SIG-M5 treated with dmso at 0.1 percent for 504 hours (cell line): ENCODE data around the gene SNCA.

Experiments
- DNase-seq: peaks from one replicate; lab custom pipeline; 2025; ENCODE audit not compliant: unreplicated experiment; lab: John Stamatoyannopoulos, UW

SNCA gene

DNA sequence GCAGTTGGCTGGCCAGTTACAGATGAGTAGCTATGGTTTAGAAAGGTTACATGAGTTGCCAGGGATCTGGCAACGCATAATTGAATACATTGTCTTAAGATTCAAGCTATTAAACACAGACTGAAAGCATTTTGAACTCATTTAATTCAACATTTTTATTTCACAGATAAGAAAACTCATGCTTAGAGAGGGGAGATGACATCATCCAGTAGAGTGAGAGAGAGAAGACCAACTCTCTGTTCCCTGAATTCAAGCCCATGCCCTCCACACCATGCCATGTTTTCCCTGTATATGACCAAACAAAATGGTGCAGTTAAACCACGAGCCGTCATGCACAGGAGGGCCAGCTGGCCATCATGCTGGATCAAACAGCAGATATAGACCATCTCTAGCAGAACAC is 22.6 kb downstream of the SNCA start:
- DNase-seq = no peak

DNA sequence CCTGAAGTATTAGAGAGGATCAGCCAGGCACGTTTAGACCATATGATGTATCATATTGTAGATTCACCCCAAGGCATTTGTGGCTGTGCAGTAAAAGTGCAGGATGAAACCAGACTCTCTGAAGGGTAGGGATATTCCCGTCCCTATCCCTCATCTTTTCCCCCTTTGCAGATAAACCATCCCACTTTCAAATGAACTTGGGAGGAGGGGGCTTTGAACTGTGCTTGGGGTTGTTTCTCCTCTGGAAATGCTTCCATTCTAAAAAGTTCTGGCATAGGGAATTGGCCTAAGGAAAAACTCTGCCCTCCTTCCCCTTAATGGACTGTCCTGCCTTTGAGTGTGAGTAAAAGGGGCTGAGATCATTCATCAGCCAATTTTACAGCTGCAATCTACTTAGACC is 23.8 kb downstream of the SNCA start:
- no peak for DNase-seq

DNA sequence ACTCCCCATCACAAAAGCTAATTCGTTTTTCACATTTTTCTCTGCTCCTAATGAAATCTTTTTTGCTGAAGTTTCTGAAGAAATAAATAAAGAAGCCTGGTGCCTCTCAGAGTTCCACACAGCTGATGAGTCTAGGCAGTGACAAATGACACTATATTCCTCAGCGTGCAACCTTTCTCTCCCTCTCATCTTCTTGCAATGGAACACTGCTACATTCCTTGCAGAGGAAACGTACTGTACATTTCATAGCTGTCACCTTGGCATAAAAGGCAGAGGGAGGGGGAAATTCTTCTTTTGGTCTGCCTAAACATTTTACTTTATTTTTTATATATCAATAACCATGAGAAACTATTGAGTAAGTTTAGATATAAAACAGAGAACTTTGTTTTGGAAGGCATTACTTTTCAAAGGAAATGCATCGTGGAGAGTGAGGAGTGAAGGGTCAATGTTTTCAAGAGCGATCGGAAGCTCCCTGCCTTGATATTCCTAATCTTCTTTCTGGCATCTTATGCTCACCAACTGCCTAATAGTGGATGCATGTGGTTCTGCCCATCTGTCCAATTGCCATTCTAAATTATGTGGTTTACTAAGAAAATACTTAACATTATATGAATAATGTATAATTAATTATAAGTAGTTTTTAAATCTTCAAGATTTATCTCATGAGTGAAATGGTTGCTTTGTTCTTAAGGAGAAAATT is 29.4 kb downstream of the SNCA start:
- no peak for DNase-seq

DNA sequence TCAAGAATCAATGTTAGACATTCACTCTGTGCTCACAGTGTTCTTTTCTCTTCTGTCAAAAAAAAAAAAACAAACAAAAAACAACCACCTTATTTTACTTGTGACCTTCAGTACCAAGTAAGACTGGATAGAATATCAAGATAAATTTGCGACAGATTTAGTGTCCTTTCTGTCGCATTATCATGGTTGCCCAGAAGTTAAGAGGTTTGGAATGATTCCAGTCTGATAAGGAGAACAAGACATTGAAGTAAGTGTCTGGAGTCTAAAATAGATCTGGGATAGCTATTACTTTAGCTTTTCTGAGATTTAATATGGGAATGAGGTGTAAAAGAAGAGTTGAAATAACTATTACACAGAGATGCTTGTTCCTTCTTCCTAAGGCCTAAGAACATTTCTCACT is 31.7 kb downstream of the SNCA start:
- DNase-seq = no peak

DNA sequence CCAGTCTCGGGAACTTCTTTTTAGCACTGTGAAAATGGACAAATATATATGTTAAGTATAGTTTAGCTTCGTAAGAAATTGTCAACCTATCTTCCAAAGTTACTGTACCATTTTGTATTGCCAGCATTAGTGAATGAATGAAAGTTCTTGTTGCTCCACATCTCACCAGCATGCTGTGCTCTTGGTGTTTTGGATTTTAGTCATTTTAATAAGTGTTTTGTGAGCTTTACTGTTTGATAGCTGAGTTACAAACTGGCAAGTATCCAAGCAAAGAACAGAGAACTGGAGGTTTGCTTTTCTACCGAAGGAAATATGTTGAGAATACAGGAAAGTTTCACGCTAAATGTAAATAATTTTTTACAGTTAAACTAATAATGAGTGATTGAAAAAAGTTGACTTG is 33.0 kb downstream of the SNCA start:
- DNase-seq = no peak

DNA sequence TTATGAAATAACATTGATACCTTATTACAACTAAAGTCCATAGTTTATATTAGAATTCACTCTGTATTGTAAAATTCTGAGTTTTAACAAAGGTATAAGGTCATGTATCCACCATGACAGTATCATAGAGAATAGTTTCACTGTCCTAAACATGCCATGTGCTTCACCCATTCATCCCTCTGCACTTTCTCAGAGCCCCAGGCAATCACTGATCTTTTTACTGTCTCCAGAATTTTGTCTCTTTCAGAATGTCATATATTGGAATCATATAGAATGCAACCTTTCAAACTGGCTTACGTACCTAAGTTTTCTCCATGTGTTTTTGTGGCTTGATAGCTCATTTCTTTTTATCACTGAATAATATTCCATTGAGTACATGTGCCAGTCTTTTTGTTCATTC is 33.9 kb downstream of the SNCA start:
- no peak for DNase-seq

DNA sequence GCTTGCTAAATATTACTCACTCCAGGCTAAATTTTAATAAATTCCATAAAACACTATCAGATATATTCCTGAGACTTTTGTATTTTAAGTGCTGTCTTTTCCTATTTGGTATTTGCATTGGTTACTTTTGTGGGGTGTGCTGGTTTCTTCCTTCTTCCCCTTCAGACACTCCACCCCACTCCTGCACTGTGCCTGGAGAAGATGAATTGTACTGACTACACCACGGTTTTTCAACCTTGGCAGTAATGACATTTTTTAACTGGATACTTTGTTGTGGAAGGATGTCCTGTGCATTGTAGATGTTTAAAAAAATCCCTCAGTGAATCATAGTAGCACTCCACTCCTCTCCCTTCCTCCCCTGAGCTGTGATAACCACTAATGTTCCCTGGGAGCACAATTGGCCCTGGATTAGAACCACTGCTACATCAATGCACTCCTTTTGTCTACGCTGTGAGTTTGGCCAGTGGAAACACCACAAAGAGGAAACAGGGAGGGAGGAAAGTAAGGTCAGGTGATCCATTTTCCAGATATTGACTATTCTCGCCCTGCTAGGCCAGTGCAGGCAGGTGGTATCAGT is 36.3 kb downstream of the SNCA start:
- no peak for DNase-seq

DNA sequence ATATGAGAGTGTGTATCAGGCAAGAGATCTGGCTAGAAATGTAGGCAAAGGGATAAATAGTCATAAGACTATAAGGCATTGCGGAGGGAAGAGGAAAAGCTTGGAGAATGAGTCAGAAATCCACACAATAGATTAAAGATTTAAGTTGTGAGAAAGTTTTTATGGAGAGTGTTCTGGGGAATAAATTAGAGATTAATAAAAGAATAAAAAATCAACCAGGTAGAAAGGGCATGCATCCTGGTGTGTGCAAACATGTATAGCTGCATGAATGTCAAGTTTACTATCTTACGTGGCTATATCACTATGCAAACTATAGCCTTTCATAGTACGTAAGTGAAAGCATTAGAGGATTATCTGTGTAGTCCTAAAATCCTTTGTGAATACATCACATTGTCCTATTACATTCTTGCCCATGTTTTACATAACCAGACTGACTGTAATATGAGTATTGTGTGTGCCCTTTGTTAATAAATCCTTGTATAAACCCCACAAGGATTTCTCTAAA is 36.9 kb downstream of the SNCA start:
- DNase-seq = no peak

DNA sequence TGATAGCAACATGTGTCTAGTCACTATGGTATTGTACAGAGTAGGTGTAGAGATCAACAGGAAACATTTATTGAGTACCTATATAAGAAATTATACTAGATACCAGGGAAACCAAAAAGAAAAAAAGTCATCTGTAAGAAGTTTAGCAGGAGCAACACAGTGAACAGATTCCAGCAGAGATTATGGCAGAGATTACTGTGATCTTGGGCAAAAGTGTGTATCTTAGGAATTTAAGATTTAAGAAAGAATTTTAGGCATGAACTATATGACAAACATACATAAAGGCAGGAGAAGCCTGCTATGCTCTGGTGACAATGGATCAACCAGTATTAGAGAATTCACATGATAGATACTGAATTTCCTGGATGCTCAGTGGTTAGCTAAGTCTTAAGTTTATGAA is 37.9 kb downstream of the SNCA start:
- no peak for DNase-seq

DNA sequence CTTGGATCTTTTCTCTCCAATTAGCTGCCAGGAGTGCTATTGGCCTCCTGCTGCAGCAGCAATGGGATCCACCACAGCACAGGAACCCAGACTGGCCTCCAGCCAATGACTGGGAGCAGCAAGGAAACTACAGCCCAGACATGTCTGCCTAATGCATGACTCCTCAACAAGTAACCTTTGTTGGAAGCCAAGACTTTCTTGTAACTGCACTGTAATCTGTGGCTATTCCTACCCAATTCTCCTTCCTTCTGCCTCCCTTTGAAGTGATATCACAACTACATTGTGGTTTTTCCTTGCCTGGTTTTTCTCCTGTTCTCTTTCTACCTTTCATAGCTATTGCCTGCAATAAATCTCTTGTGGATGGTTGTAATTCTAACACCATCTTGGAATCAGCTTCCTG is 39.8 kb downstream of the SNCA start:
- no peak for DNase-seq

DNA sequence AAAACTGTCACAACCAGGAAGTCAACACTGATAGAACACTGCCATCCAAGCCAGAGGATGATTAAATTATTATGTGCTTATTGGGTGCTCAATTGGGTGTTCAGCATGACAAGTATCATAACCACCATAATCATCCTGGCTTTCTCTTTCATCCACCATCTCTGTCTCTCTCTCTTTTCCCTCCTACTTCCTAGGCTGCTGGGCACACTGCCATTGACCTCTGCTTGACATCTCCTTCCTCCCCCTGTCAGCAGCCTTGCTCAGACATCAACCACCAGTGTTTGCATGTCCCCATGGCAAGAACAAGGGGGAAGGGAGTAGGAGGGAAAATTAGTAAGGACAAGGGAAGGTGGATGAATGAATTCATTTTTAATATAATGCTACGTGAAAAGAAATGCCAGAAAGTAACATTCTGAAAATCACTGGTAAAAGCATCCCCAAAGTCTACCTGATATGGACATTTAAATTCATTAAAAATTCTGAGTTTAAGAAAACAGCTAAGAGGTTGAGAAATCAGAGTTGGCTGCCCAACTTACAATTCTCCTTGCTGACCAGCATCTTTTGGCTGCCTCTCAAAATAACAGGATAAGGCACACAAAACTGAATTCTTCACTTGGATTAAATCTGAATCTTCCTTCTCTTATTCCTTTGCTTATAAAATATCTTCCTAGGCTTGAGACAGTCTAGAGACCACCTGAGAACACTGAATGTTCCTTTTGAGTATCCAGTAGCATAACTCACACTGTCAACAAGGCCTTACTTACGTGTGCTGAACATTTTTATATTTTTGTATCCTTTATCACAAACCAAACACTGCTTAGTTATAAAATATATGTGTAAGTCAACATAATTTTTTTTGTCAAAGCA is 48.5 kb downstream of the SNCA start:
- no peak for DNase-seq

DNA sequence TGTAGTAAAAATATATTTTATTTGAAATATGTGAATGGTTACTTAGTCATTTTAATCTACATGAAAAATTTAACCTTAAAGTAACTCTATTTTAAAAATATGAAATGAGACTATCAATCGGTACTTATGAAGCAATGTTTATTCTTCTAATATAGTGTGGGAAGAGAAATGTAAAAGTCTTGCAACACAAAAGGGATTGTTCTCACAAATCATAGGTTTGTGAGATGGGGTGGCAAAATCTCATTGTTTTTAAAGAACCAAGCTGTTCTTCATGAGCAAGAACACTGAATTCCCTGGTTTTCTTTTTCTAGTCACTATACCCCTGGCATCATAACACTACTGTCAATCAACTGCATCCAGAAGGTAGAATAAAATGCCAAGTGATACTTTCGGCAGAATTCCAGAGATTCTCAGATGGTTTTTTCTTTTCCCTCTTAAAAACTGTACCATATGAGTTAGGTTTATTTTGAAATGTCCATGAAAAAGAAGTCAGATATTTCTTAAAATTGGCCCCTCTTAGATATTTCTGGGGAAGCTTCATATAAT is 52.2 kb downstream of the SNCA start:
- DNase-seq = no peak

DNA sequence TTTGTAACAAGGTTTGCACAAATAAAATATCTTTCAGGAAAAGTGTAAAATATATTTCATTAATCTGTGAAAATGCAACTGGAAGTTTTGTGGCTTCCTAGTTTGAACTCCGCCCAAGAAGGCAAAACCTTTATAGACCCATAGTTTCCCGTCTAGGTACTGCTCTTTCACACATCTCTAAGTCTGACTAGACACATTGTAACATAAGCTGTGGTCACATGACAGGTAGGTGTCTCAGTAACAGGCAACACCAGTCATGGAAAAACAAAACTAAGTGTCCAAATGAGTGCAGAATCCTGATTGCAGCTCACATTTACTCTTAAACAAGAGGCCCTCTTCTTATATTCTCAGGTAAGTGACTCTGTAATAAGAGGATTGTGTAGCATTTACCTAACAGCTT is 55.6 kb downstream of the SNCA start:
- no peak for DNase-seq

DNA sequence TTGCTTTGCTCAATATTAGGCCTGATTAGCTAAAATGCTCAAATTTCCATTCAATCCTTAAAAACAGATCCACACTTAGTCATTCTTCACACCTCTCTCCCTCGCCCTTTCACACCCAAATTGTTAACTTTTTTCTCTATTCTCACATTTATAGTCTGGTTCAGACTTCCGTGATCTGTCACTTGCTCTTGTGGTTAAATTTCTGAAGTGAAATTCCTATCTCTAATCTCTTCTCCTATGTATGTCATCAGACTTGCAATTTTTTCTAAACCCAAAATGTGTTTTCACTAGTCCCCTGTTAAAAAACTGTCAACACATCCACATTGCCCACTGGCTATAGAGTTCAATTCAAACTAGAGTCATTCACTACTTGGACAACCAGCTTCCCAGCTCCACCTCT is 63.2 kb downstream of the SNCA start:
- DNase-seq = no peak

DNA sequence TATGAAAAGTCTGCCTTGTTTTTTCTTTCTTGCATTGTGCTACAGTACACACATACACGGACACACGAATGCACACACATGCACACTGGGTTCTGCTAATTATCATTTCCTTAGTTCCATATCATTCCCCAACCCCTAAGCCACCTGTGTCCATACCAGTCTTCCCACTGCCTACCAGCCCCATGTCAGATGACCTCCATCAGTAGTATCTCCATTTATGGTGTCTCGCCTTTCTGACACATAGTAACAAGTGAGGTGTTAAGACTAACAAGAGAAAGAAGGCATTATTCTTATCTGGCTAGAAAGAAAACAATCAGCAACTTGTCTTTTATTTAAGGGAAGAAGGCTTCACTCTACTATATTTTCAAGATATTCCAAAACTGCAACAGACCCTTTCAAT is 67.1 kb downstream of the SNCA start:
- no peak for DNase-seq

DNA sequence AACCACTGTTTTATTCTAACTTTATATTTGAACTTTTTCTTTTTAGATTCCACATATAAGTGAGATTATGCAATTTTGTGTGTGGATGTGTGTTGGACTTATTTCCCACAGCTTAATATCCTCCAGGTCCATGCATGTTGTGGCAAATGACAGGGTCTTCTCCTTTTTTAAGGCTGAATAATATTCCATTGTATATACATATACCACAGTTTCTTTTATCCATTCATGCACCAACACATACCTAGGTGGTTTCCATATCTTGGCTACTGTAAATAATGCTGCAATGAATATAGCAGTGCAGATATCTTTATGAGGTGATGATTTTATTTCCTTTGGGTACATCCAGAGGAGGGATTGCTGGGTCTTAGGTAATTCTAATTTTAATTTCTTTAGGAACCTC is 69.0 kb downstream of the SNCA start:
- DNase-seq = no peak

DNA sequence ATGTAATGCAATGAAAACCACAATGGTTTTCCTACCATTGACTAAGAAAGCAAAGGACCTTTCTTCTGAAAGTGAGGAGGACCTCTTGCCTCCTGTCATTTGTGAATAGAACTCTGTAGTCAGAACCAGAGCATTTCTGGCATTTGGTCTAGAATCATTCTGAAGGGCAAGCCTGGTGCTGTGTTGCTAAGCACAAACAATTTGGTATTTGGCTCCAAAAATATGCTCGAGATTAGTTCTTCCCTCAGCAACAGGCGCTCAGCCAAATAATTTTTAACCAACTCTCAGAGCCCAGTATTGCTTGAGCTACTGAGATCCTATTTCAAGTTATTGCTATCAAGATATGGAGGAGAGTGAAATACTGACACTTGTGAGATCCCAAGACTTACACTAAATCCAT is 71.0 kb downstream of the SNCA start:
- no peak for DNase-seq

DNA sequence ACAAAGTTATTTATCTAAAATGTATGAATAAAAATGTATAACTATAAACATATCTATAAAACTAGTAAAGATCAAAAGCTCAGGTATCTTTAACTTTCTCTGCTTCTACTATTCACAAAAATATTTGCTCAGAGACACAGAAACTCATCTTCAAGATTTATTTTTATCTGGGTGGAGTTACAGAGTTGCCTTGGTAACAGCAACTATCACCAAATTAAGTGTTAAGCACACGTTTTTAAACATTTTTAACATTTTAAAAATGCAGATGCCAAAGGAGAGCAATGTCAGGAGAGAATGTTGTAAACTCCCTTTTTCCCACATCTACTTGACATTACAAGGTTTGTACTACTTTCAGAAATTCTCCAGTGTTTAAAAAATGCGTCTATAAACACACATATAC is 71.4 kb downstream of the SNCA start:
- no peak for DNase-seq

DNA sequence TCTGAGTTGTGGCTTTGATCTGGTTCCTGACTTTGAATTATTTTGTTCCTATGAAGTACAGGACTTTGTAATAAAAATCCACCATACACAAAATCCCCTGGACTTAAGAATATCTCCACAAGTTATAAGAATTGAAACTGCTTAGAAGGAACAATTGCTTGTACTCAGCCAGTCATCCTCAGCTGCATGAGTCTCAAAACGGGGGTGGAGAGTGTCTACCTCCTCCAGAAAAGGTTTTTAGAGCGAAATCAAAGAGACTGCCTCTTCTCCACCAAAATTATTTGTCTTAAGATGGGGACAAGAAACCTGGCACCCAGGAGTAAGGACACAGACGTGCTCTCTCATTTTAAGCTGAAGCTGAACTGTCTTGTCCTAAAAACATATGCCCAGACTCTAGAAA is 74.7 kb downstream of the SNCA start:
- no peak for DNase-seq

DNA sequence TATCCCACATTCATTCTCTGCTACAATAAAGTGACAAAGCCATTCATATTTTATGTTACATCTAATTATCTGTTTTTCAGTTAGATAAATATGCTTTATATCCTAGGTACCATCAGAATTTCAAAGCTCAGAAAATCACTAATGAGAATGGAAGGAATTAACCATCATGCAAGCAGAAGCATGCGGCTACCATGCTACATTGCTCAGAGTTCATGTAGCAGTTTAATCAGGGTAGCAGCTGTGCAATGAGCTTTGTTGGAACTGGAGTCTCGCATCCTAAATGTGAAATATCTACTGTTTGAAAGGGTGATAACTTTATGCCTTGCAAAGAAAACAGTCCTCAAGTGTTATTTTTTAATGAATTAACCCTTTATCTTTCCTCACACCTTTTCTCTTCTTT is 77.5 kb downstream of the SNCA start:
- DNase-seq = no peak

DNA sequence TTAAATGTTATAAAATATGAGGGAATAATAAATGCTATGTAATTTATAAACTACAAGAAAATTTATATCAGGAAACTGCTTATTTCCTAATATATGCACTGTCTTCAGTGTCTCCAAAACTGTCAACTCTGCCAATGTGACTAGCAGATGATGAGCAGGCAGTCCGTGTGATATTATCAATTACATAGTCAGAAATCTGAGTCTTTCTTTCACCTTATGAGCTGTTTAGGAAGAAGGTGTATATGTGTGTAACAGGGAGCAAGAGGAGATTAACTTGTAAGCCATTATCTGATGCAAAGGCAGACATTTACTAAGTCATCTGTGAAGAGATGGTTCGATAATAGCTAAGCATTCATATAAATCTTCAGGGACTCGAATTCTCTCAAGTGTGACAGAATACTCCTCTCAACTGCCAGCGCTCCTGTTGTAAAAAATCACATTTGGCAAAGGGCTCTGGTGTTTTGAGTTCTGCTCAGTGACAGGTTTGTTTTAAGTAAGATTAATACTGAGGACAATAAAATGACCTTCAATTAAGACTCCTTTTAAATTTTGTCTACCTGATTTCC is 79.7 kb downstream of the SNCA start:
- DNase-seq = no peak

DNA sequence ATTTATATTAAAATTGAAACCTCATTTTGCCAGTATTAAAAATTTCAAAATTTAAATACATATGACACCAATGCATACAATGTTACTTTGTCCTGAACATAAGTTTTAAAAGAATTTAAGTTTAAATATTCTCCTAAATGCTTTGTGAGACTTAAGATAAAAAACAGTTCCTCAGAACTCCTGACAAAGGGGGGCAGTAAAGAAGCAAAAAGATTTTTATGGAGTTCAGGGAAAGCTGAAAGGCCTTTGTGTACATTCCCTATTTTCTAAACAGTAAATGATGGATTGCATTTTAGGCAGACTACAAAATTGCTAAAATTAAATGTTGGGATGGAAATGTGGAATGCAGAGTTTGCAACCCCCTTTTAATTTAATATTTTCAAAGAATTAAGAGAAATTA is 81.7 kb downstream of the SNCA start:
- DNase-seq = no peak
